Measurements from ENCODE around the gene AFAP1L1.
A peak's percentile ranks its signal among the peaks of the same experiment; 100 is the strongest.

Gene AFAP1L1

DNA sequence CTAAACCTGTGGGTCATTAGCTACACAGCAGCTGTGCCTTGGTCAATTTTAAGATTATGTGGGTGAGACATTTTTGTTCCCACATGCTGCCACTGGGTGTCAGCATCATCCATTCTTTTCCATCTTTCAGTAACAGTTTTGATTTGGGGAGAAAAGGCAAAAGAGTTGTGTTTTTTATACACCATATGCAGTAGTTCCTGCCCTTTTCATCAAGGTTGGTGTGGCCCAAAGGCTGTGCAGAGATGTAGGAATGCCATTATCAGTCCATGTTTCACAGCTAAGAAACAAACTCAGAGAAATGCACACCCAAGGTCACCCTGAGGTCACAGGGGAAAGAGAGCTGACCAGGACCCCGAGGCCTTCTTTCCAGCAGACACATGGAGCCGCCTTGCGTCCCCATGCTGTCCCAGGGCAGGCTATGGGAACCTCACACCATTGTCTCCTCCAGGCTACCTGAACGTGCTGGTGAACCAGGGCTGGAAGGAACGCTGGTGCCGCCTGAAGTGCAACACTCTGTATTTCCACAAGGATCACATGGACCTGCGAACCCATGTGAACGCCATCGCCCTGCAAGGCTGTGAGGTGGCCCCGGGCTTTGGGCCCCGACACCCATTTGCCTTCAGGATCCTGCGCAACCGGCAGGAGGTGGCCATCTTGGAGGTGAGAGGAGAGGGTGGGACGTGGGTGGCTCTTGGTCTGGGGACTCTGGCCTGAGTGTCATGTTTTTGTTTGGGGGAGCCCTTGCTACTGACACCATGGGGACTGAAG is 45.8 kb downstream of the AFAP1L1 start:
- peak; percentile 73 for DNase-seq

DNA sequence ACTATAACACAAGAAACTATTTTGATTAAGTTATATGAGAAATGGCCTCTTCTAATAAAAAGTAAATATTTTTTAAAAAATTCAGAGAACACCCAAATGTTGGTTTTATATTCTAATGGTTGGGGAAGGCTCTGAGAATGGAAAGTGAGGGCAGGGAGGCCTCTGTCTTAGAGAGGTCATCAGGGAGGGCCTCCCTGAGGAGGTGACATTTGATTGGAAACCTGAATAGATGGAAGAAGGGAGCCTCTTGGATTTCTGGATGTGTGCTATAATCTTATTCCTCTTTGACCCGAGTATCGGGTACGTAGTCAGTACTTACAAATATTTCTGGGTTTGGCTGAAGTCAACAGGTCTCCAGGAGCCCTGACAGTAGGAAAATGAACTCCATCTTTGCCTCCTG is 47.5 kb downstream of the AFAP1L1 start:
- DNase-seq = no peak

DNA sequence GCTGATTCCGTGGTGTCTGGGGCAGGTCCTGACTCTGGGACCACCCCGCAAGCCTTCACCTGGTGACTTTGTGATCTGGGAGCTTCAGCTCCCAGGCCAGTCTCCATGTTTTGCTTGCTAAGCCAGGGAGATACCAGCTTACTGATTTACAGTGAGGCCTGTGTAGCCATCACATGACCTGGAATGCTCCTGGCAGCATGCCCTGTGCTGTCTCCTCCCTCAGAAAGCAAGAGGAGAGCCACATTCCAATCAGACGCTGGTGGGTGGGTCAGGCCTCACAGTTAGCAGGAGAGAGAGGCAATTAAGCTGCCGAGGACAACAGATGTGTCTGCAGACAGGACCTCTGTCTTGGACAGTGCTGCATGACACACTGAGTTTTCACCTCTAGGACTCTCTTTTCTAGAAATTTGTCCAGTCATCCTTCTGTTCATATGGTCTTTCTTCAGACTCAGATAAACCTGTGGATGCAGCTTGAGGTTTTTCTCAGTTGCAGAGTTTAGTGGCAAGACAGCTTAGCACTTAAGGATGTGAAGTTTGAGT is 49.2 kb downstream of the AFAP1L1 start:
- DNase-seq = peak; percentile 87

DNA sequence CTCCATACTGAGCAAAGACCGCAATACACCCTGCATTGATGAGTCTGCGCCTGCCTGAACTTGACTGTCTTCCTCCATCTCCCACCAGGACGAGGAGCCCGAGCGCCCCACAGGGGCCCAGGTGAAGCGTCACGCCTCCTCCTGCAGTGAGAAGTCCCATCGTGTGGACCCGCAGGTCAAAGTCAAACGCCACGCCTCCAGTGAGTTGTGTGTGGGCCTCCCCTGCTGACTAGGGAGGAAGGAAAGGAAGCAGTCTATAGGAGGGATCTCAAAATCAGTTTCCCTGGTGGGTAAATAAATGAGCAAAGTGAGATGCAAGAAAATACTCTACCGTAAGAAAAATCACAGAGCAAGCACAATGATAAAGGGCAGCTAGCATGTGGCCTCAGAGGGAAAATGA is 50.9 kb downstream of the AFAP1L1 start:
- no peak for DNase-seq

DNA sequence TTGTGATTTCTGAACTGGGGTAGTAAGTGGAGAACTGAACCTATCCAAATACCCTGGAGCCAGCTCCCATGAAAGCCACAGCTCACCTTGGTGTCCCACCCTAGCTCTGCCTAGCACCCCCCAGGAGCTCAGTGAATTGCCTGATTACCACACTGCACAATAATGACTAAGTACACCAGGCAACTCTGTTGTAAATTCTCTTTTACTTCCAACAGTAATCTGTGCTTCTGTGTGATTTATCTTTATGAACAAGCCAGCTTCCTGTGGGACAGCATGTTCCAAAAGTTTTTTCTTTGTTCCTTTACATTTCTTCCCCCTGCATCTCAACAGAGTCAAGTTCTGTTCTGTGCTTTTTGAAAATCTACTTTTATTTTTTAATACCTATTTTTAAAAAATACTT is 51.6 kb downstream of the AFAP1L1 start:
- no peak for DNase-seq

DNA sequence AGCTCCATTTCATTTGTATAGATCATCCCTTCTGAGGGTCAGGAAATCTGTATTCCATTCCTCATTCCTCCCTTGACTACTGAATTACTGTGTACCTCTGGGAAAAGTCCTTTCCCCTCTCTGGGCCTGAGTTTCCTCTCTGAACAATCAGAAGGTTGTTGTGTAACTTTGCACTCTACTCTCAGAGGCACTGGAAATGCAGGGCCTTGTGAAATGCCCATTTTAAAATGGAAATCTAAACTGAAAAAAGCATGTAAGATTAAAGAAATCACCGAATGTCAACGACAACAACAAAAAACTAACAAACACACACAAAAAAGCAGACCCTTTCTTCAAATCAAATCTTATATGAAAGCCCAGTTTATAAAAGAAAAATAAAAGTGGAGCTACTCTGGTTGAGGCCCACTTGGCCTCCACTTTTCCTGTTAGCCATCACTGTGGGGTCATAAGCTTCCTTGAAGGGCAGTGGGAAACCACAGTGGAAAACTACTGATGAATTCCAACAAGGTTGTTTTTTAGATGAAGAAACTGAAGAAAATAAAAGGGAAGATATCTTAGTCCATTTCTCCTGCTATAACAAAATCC is 52.1 kb downstream of the AFAP1L1 start:
- DNase-seq = no peak

DNA sequence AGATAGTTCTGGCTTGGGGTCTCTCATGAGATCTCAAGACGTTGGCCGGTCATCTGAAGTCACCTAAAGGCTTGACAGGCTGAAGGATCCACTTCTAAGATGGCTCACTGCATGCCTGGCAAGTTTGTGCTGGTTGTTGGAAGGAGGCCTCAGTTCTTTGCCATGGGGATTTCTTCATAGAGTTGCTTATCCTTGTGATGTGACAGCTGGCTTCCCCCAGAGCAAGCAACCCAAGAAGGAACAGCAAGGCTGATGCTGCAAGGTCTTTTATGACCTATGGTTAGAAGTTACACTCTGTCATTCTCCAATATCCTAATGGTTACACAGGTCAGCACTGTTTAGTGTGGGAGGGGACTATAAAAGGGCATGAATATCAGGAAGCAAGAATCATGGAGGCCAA is 53.0 kb downstream of the AFAP1L1 start:
- no peak for DNase-seq

DNA sequence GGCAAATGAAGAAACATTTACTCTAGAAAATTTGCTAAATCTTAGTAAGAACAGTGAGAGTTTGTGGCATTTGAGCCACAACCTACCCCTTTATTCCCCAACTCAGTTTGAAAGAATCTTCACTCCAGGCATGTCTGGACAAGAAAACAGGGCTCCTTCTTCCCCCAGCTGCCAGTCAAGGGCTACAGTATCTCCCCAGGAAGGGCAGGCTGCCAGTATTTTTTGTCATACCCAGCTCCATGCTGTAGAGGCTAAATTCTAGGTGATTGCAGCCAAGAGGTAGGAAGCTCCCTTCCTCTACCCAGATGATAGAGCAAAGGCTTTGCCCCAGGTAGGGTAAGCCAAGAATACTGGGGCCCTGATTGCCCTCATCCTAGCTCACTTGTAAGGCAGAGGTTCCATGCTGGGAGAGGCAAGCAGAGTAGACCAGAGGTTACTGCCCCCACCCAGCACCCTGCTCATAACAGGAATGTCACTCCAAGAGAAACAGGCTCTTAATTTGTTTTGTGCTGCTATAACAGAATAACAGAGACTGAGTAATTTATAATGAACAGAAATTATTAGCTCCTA is 53.6 kb downstream of the AFAP1L1 start:
- DNase-seq = peak; percentile 17

DNA sequence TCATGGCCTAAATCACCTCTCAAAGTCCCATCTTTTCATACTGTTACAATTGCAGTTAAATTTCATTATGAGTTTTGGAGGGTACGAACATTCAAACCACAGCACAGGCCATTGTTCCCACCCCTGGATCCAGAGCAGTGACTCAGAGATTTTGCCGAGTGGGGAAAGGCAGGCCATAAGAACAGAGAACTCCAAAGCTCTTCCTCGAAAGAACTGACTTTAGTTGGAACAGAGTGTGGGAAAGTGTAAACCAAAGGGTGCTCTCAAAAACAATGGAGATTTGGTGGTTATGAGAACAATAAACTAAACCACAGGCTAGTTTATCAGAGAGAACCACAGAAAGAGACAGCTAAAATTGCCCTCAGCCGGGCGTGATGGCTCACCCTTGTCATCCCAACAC is 54.2 kb downstream of the AFAP1L1 start:
- no peak for DNase-seq

DNA sequence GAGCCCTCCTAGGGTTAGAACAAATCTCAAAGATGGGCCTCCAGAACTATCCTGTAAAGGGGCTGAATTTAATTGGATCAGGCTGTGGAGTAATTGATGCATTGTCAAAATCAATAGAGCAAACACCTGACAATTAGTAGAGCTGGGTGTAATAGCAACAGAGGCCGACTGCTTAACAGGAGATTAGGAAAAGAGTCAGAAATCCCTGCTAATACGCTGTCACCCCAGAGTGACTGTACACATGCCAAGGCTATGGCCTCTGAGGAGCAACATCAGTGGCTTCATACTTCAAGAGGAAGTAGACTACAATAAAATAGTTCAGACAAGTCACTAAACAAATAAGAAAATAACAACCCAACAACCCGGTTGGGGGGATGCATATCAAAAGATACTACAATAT is 55.0 kb downstream of the AFAP1L1 start:
- no peak for DNase-seq

DNA sequence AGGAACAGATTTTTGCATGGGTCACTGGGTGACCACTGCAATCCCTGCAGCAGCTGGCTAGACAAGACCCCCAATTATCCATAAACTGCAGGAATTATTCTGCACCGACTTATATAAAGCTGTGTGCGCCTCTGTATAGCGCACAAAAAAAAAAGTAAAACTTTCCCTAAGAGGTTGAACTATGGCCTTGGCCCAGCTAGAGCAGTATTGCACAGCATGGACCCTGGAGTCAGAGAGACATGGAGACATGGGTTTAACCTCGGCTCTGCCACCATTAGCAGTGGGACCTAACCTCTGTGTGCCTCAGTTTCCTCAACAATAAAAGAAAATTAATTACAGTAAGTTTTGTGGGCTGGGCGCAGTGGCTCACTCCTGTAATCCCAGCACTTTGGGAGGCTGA is 56.5 kb downstream of the AFAP1L1 start:
- no peak for DNase-seq

DNA sequence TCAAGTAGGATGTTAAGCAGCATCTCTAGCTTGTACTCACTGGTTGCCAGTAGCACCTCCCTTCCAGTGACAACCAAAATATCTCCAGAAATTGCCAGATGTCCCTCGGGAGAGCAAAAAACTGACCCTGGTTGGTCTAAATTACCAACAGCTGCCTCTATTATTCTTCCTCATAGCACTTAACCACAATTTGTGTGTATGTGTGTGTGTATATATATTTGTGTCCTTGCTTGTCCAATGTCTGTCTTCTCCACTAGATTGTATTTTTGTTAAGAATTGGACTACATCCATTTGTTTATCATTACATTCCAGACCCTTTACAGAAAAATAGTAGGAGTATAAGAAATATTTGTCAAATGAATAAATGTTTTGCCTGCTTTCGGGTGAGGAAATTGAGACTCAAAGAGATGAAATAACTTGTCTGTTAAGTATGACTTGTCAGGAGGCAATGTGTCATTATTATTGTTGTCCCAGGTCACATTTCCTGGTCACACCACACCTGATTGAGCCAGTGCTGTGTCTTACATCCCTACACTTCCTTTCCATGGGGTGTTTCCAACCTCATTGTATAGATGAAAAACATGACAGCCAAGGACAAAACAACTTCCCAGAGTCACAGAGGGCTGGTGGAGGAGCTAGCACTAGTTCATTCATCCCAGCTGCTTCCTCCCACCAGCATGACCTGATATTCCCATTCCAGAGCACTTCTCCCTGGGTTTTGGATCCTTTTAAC is 62.2 kb downstream of the AFAP1L1 start:
- DNase-seq = no peak

DNA sequence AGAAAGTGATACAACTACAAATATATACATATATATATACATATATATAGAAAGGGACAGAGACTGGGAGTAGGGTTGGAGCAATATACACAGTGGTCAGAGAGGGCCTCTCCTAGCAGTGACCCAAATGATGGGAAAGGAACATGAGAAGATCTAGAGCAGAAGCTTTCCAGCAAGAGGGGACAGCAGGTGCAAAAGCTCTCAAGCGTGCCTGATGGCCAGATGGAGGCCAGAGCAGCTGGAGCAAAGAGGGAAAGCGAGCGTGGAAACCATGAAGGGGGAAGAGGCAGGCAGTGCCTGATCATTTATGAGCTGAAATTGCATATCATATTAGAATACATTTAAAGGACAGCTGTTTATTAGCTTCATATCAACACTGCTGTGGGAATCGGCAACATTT is 66.1 kb downstream of the AFAP1L1 start:
- no peak for DNase-seq

DNA sequence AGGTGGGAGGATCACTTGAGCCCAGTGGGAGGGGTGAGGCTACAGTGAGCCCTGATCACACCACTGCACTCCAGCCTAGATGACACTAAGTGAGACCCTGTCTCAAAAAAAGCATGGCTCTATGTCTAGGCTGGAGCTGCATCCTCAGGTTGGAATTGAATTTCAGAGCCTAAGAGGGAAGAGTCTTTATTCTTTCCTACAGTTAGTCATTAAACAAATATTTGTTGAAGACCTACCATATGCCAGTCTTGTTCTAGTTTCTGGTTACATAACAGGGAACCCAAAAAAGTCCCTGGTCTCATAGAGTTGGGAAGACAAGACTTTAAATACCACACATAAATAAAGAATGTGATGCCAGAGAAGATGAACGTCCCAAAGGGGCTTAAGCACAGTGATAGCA is 66.7 kb downstream of the AFAP1L1 start:
- DNase-seq = no peak

DNA sequence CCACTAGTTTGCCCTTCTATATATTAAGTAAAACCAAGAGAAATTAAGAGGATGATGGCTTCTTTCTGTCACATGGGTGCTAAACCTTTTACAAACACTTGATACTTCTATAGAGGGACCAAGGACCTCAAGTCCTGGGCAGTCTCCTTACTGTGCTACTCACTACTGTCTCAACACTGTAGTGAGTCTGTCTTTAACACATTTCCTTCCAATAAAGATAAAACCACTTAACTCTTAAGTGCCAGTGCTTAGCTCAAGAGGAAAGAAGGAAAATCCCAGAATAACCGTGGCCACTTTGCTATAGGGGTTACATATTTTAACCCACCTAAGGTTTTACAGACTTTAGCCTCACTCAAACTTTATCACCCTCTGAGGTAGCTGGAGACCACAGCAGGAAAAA is 69.3 kb downstream of the AFAP1L1 start:
- DNase-seq = no peak

DNA sequence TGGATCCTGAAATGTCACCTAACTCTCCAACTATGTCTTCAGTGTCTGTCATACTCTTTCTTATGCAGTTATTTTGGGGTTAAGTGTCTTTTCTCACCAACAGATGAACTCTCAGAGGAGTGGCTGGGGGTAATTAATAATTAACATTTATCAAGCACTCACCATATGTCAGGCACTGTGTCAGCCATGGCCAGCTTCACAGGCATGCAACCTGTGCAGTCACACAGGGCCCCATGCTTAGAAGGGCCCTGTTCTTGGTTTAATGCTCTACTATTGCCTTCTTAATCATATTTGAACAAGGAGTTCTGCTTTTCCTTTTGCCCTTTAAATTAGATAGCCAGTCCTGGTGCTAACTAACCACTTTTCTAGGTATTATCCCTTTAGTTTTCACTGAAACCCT is 70.2 kb downstream of the AFAP1L1 start:
- DNase-seq = no peak

DNA sequence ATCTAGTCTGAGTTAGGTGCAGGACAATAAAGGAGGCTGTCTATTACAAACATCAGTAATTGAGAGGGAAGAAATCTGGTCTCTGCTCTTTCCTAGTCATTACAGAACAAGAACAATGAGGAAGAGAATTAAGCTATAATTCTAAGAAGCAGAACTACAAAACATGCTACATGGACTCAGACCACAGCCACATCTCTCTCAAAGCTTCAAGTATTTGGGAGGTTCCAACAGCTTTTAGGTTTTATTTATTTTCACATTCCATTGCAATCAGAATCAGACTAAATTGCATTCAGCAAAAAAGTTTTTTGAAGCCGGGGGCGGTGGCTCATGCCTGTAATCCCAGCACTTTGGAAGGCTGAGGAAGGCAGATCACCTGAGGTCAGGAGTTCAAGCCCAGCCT is 72.5 kb downstream of the AFAP1L1 start:
- no peak for DNase-seq

DNA sequence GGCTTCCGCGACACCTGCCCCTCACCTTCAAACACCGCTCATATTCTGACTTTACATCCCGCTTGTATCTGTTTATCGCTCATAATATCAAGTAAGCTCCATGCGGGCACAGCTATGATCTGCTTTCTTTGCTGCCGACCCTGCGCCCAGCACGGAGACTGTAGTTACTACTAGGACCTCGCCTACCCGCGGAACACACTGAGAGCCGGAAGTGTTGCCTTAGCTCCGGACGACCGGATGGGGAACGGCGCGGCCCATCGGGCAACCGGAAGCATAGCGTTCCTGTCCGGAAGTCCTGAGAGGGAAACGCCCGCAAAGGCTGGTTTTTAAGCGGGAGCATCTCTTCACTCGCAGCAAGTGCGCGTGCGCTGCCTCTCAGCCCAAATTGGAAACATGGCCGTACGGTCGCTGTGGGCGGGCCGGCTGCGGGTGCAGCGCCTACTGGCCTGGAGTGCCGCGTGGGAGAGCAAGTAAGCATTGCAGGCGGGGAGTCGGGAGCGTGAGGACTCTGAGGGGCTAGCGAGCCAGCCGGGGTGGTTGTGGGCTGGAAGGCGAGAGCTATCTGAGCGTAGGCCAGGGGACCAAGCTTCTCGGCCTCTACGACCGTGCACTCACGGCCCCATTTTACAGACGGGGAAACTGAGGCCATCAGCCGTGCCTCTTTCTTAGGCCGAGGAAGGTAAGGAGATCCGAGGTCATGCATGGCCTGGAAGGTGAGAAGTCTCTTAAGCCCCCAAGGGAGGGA is 73.7 kb downstream of the AFAP1L1 start, which contains the start of gene GRPEL2:
GRPEL2 (plus strand) TSS at position 353 of the 745 bp plus-strand sequence; CDS start at position 394, 41 bp downstream.
- peak; percentile 99 for DNase-seq

DNA sequence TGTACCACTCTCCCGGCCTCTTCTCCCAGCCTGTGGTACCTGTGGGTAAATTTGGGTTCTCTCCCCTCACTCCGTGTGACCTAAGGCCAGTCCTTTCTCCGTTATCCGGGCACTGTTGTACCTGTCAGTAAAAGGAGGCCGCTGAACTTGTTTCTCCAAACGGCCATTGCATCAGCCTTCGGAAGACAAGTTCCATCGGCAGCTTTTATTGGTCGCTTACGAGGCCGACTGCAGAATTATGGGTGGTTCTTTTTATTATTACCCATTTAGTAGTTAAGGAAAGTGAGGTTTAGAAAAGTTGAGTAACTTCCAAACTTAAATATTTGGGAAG is 74.2 kb downstream of the AFAP1L1 start:
- DNase-seq = peak; percentile 59

DNA sequence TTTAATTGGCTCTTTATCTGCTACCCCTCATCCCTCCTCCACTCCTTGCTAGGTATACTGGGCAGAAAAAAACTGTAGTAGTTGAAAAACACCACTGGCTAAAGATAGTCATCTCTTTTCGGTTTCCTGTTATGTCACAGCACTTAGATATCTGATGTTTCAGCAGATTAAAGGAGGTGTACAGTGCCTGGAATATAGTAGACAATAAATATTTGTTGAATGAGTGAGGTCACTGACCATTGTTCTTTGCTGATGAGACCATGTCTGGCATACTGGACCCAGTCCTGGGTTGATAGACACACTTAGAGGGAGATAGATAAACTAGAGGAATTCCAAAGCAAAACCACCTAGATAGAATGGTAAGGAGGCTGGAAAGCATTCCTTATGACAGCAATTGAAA is 76.9 kb downstream of the AFAP1L1 start:
- peak; percentile 54 for DNase-seq

DNA sequence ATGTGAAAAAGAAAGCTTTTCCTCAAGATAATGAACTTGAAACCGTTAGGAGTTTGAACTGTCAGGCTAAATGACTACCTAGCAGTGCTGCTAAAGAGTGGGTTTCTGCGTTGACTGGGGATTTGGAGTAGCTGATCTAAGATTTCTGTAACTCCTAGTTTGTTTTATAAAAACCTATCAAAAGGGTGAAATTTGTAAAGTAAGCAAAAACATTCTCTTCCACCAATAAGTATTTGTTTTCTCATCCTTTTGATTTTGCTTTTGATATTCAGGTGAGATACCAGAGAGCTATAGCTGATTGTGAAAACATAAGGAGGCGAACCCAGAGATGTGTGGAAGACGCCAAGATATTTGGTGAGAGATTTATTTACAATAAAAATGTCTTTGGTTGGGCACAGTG is 77.7 kb downstream of the AFAP1L1 start:
- DNase-seq = no peak

DNA sequence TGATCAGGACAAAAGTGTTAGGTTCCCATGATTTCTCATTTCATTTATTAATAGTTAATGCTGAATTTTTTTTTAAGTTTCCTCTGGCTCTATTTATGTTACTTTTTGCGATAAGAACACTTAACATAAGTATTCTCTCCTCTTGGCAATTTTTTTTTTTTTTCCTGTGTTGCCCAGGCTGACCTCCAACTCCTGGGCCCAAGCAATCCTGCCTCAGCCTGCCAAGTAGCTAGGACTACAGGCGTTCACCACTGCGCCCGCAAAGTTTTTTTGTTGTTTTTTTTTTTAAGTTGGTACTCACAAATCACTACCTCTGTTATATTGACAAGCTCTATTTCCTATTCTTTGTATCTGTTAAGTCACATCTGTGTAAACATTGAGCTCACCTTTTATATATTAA is 80.5 kb downstream of the AFAP1L1 start:
- no peak for DNase-seq

DNA sequence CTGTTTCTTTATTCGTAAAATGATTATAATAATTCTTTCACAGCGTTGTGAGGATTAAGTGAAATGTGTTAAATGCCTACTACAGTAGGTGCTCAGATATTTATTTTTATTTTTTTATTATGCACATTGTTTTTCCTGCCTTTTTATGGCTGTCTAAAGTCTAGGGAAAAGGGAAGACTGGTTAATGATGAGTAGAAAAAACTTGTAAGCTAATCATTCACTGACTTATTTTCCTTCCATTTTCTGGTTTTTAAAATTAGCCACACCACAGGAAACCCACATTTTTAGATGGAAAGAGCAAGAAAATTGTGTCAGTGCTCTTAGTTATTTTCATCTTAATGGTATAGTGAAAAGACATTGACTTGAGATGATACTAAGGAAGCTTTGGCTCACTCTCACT is 82.3 kb downstream of the AFAP1L1 start:
- no peak for DNase-seq

All from hematopoietic multipotent progenitor cell treated with erythropoietin and hydrocortisone succinate and interleukin-3 and kit ligand, for 6 days (in vitro differentiated cells).